HepG2 (cell line): ENCODE data around the gene IL6R. TPM values are rescaled to one million over a fixed set of nuclear protein-coding genes. Genes with fewer than 3 reads are reported as not detected.

Experiments used
- GABPA ChIP-seq, 2 experiments: IDR thresholded peaks; 2 replicates each; pipeline ENCODE4 v1.6.1; 2011 to 2016; ENCODE audit warnings: low read depth in 2 of 2, low read length in 1 of 2, missing biosample characterization in 1 of 2, missing genetic modification characterization in 1 of 2
- GATAD2A ChIP-seq: IDR thresholded peaks from 2 replicates; pipeline ENCODE4 v1.6.1; 2016
- HOXA9 ChIP-seq: sonication (generic); formaldehyde crosslinking; IDR thresholded peaks from 2 replicates; pipeline ENCODE4 v1.8.1; 2022; ENCODE audit warnings: missing genetic modification reagents, mild to moderate bottlenecking, moderate library complexity, borderline replicate concordance
- JUND ChIP-seq: sonication (generic); formaldehyde crosslinking; IDR thresholded peaks from 2 replicates; pipeline ENCODE4 v1.8.0; 2022; ENCODE audit warnings: mild to moderate bottlenecking, missing genetic modification reagents
- KLF11 ChIP-seq: IDR thresholded peaks from 2 replicates; pipeline ENCODE4 v1.6.1; 2016; ENCODE audit warnings: missing compliant biosample characterization
- RAD21 ChIP-seq: fragments of 450-650 bp; formaldehyde crosslinking; IDR thresholded peaks from 2 replicates; pipeline ENCODE4 v1.5.0; 2020; ENCODE audit warnings: mild to moderate bottlenecking
- SIX4 ChIP-seq: sonication (generic); formaldehyde crosslinking; IDR thresholded peaks from 2 replicates; pipeline ENCODE4 v1.4.0; 2020; ENCODE audit warnings: missing genetic modification reagents
- STAG1 ChIP-seq: sonication (generic); formaldehyde crosslinking; IDR thresholded peaks from 2 replicates; pipeline ENCODE4 v1.4.0; 2020; ENCODE audit warnings: missing genetic modification reagents
- TBP ChIP-seq: sonication (generic); formaldehyde crosslinking; IDR thresholded peaks from 2 replicates; pipeline ENCODE4 v1.5.0; 2020; ENCODE audit warnings: missing genetic modification reagents
- TEAD2 ChIP-seq: sonication (generic); formaldehyde crosslinking; IDR thresholded peaks from 2 replicates; pipeline ENCODE4 v1.9.0; 2021; ENCODE audit warnings: missing genetic modification reagents
- TRIM24 ChIP-seq: sonication (generic); formaldehyde crosslinking; IDR thresholded peaks from 2 replicates; pipeline ENCODE4 v1.8.0; 2022; ENCODE audit warnings: mild to moderate bottlenecking, missing genetic modification reagents
- ZFP37 ChIP-seq: sonication (generic); formaldehyde crosslinking; IDR thresholded peaks from 2 replicates; pipeline ENCODE4 v1.4.0; 2020; ENCODE audit warnings: missing genetic modification reagents, borderline replicate concordance
- ZNF274 ChIP-seq: sonication (generic); formaldehyde crosslinking; IDR thresholded peaks from 2 replicates; pipeline ENCODE4 v1.5.1; 2020; ENCODE audit warnings: mild to moderate bottlenecking, missing genetic modification reagents
- ZNF687 ChIP-seq: sonication (generic); formaldehyde crosslinking; IDR thresholded peaks from 2 replicates; pipeline ENCODE4 v1.5.1; 2020; ENCODE audit warnings: mild to moderate bottlenecking, missing genetic modification reagents, moderate library complexity
- ZNF776 ChIP-seq: sonication (generic); formaldehyde crosslinking; IDR thresholded peaks from 2 replicates; pipeline ENCODE4 v1.4.0; 2020; ENCODE audit warnings: mild to moderate bottlenecking, missing genetic modification reagents
- ZSCAN29 ChIP-seq: sonication (generic); formaldehyde crosslinking; conservative IDR thresholded peaks from 2 replicates; pipeline ENCODE4 v1.4.0; 2020; ENCODE audit warnings: mild to moderate bottlenecking, missing genetic modification reagents
- ZSCAN9 ChIP-seq: IDR thresholded peaks from 2 replicates; pipeline ENCODE4 v1.6.1; 2016; ENCODE audit warnings: borderline replicate concordance
- polyA plus RNA-seq, 8 experiments: library from polyadenylated mRNA; depleted of rRNA in 3 of 8; stranded (reverse) in 7 of 8; unstranded in 1 of 8; fragments of >200 nt; fragmentation: Illumina TruSeq in 4 of 8; extraction: Trizol in 4 of 8; gene quantifications; 2 replicates each; pipeline versions ENCODE4 v1.2.1 to v1.2.3, GENCODE V29; 2011 to 2016; ENCODE audit warnings: low read depth in 4 of 8, missing spikeins in 1 of 8, mixed read lengths in 1 of 8; ENCODE audit not compliant: insufficient read depth in 1 of 8
- total RNA-seq, 5 experiments: library from RNA; depleted of rRNA; stranded (reverse); fragments of >200 nt; fragmentation: Illumina TruSeq; extraction: Trizol; gene quantifications; 2 replicates each; pipeline ENCODE4 v1.2.3, GENCODE V29; 2016; ENCODE audit warnings: low read depth in 1 of 5
- TF ChIP-seq, protein P1 (sequence below): IDR thresholded peaks from 2 replicates; pipeline ENCODE4 v1.6.1; 2012; ENCODE audit warnings: low read depth, low read length, improper control_type of control experiment
- TF ChIP-seq, protein P2 (sequence below): sonication (generic); formaldehyde crosslinking; conservative IDR thresholded peaks from 2 replicates; pipeline ENCODE4 v1.4.0; 2020; ENCODE audit warnings: mild to moderate bottlenecking, missing genetic modification reagents, moderate library complexity
- TF ChIP-seq, protein P3 (sequence below): sonication (generic); formaldehyde crosslinking; IDR thresholded peaks from 2 replicates; pipeline ENCODE4 v1.5.1; 2020; ENCODE audit warnings: missing genetic modification reagents, mild to moderate bottlenecking, borderline replicate concordance

IL6R gene
- total and polyA plus RNA-seq, 2 of the 13 experiments (the other 11 are each of a cell fraction or from before 2014, with no cell fraction given), result 5.0 to 24.5 TPM

GRCh38 chr1:154479764-154480421, 74.8 kb downstream of the IL6R start (continued):
- TF ChIP-seq TRIM24 (CRISPR knock-in tag), result no peak
- TF ChIP-seq ZNF687 (CRISPR knock-in tag), result no peak
- TF ChIP-seq, protein P1, sequence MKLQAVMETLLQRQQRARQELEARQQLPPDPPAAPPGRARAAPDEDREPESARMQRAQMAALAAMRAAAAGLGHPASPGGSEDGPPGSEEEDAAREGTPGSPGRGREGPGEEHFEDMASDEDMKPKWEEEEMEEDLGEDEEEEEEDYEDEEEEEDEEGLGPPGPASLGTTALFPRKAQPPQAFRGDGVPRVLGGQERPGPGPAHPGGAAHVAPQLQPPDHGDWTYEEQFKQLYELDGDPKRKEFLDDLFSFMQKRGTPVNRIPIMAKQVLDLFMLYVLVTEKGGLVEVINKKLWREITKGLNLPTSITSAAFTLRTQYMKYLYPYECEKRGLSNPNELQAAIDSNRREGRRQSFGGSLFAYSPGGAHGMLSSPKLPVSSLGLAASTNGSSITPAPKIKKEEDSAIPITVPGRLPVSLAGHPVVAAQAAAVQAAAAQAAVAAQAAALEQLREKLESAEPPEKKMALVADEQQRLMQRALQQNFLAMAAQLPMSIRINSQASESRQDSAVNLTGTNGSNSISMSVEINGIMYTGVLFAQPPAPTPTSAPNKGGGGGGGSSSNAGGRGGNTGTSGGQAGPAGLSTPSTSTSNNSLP, result peak; percentile 49; the same call in 1 of the 2 replicates
- TF ChIP-seq, protein P2, sequence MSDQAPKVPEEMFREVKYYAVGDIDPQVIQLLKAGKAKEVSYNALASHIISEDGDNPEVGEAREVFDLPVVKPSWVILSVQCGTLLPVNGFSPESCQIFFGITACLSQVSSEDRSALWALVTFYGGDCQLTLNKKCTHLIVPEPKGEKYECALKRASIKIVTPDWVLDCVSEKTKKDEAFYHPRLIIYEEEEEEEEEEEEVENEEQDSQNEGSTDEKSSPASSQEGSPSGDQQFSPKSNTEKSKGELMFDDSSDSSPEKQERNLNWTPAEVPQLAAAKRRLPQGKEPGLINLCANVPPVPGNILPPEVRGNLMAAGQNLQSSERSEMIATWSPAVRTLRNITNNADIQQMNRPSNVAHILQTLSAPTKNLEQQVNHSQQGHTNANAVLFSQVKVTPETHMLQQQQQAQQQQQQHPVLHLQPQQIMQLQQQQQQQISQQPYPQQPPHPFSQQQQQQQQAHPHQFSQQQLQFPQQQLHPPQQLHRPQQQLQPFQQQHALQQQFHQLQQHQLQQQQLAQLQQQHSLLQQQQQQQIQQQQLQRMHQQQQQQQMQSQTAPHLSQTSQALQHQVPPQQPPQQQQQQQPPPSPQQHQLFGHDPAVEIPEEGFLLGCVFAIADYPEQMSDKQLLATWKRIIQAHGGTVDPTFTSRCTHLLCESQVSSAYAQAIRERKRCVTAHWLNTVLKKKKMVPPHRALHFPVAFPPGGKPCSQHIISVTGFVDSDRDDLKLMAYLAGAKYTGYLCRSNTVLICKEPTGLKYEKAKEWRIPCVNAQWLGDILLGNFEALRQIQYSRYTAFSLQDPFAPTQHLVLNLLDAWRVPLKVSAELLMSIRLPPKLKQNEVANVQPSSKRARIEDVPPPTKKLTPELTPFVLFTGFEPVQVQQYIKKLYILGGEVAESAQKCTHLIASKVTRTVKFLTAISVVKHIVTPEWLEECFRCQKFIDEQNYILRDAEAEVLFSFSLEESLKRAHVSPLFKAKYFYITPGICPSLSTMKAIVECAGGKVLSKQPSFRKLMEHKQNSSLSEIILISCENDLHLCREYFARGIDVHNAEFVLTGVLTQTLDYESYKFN (CRISPR knock-in tag), result no peak
- TF ChIP-seq ZNF274 (CRISPR knock-in tag), result no peak
- no peak for TF ChIP-seq TEAD2
- no peak for TF ChIP-seq JUND (CRISPR knock-in tag)
- 0 out of 2 replicates have a peak, but pooled peaks have one; percentile 25 for TF ChIP-seq GATAD2A (CRISPR knock-in tag)
- TF ChIP-seq, protein P3, sequence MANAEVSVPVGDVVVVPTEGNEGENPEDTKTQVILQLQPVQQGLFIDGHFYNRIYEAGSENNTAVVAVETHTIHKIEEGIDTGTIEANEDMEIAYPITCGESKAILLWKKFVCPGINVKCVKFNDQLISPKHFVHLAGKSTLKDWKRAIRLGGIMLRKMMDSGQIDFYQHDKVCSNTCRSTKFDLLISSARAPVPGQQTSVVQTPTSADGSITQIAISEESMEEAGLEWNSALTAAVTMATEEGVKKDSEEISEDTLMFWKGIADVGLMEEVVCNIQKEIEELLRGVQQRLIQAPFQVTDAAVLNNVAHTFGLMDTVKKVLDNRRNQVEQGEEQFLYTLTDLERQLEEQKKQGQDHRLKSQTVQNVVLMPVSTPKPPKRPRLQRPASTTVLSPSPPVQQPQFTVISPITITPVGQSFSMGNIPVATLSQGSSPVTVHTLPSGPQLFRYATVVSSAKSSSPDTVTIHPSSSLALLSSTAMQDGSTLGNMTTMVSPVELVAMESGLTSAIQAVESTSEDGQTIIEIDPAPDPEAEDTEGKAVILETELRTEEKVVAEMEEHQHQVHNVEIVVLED (CRISPR knock-in tag), result no peak
- TF ChIP-seq SIX4, result no peak
- peak; percentile 85 for TF ChIP-seq RAD21 (CRISPR knock-in tag)
- no peak for TF ChIP-seq TBP (CRISPR knock-in tag)
- TF ChIP-seq ZSCAN29 (CRISPR knock-in tag), result no peak
- peak; percentile 88 for TF ChIP-seq STAG1
- TF ChIP-seq KLF11 (CRISPR knock-in tag), result no peak
- no peak for TF ChIP-seq ZSCAN9 (CRISPR knock-in tag)
- TF ChIP-seq ZFP37, result no peak
- no peak for TF ChIP-seq HOXA9 (CRISPR knock-in tag)
- TF ChIP-seq ZNF776, result no peak
- TF ChIP-seq GABPA (IDR thresholded peaks at IDR 0.05; ENCODE audit: low read depth, low read length), result no peak
- no peak for TF ChIP-seq GABPA (CRISPR knock-in tag; IDR thresholded peaks at IDR 0.05; ENCODE audit: low read depth)
